Neural crest cell (in vitro differentiated cells): ENCODE measurements around the gene ATRX. TPM values are rescaled to one million over a fixed set of nuclear protein-coding genes. Genes with fewer than 3 reads are reported as not detected.

Experiments used
- DNase-seq: peaks from one replicate; pipeline ENCODE4 v3.0.0; 2021; ENCODE audit warnings: low read depth, mixed read lengths, low spot score
- H3K27ac Mint-ChIP-seq: one replicate; pipeline ENCODE4 v1.8.0; 2021; ENCODE audit warnings: mild to moderate bottlenecking, mixed read lengths; ENCODE audit not compliant: unreplicated experiment
- H3K27me3 Mint-ChIP-seq: 2 replicates; pipeline ENCODE4 v1.8.0; 2021; ENCODE audit warnings: low read depth, mild to moderate bottlenecking, mixed read lengths
- H3K36me3 Mint-ChIP-seq: 2 replicates; pipeline ENCODE4 v1.8.0; 2021; ENCODE audit warnings: low read depth, mild to moderate bottlenecking, mixed read lengths
- H3K4me1 Mint-ChIP-seq: 2 replicates; pipeline ENCODE4 v1.8.0; 2021; ENCODE audit warnings: mixed read lengths
- H3K4me3 Mint-ChIP-seq: one replicate; pipeline ENCODE4 v1.8.0; 2021; ENCODE audit warnings: mild to moderate bottlenecking, mixed read lengths
- H3K9me3 Mint-ChIP-seq: 2 replicates; pipeline ENCODE4 v1.8.0; 2021; ENCODE audit warnings: mixed read lengths
- total RNA-seq: library from RNA; stranded (reverse); gene quantifications from 2 replicates; pipeline ENCODE4 v1.2.1, GENCODE V29; 2021
- TF ChIP-seq, protein P1 (sequence below): fragments of 200-600 bp; sonication (generic); conservative IDR thresholded peaks from 2 replicates; pipeline ENCODE4 v1.5.0; 2021; ENCODE audit warnings: antibody characterized with exemption, mild to moderate bottlenecking

Gene ATRX
- total RNA-seq, 1 donor from 2014 or later: 110 TPM

DNA sequence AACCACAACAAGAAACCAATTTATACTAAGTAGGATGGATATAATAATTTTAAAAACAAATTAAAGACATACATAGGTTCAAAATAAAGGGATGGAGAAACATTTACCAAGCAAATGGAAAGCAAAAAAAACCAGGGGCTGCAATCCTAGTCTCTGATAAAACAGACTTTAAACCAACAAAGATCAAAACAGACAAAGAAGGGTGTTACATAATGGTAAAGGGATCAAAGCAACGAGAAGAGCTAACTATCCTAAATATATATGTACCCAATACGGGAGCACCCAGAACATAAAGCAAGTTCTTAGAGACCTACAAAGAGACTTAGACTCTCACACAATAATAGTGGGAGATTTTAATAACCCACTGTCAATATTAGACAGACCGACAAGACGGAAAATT, 66.6 kb downstream of the ATRX start:
- Mint-ChIP-seq H3K4me3 (no peak overlapping the region), H3K4me1 (no peaks in the 10 kb centered on the region), H3K9me3 (peaks cover 23% of the 10 kb centered on the region), H3K27ac (no peak overlapping the region), H3K27me3 (no peaks in the 10 kb centered on the region), H3K36me3 (peaks cover 36% of the 10 kb centered on the region)
- no peak for DNase-seq
- TF ChIP-seq, protein P1, sequence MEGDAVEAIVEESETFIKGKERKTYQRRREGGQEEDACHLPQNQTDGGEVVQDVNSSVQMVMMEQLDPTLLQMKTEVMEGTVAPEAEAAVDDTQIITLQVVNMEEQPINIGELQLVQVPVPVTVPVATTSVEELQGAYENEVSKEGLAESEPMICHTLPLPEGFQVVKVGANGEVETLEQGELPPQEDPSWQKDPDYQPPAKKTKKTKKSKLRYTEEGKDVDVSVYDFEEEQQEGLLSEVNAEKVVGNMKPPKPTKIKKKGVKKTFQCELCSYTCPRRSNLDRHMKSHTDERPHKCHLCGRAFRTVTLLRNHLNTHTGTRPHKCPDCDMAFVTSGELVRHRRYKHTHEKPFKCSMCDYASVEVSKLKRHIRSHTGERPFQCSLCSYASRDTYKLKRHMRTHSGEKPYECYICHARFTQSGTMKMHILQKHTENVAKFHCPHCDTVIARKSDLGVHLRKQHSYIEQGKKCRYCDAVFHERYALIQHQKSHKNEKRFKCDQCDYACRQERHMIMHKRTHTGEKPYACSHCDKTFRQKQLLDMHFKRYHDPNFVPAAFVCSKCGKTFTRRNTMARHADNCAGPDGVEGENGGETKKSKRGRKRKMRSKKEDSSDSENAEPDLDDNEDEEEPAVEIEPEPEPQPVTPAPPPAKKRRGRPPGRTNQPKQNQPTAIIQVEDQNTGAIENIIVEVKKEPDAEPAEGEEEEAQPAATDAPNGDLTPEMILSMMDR: no peak

DNA sequence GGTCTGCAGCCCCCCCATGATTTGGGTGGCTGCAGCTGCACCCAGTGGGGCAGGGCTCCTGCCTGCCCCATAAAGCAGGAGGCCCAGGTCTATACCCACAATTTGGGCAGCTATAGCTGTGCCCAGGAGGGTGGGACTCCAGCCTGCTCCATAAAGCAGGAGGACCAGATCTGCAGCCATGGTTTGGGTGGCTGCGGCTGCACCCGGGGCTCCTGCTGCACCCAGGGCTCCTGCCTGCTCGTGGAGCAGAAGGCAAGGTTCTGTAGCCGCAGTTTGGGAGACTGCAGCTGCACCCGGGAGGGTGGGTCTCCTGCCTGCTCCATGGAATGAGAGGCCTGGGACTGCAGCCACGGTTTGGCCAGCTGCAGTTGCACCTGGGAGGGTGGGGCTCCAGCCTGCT, 81.1 kb downstream of the ATRX start:
- Mint-ChIP-seq H3K9me3 (no peaks in the 10 kb centered on the region), H3K27me3 (no peaks in the 10 kb centered on the region), H3K4me1 (no peaks in the 10 kb centered on the region), H3K27ac (no peak overlapping the region), H3K4me3 (no peak overlapping the region), H3K36me3 (peaks cover 6% of the 10 kb centered on the region)
- TF ChIP-seq, protein P1: no peak
- no peak for DNase-seq

DNA sequence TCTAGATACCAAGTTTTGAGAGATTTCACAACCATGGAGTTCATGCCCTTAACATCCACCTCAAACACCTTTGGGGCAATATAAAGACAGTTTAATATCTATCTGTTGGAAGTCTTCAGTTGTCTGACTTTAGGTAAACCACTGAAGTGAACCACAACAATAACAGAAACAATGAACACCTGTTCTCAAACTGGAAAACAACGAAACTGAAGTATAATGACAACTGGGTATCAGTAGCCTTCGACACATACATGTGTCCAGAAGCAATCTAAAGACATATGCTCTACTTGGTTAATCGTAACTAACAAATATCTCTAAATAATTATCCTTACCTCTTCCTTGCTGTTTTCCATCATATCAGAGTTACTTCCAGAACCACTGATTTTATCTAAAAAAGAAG, 87.8 kb downstream of the ATRX start:
- H3K9me3 Mint-ChIP-seq: no peaks in the 10 kb centered on the region
- DNase-seq: no peak
- no peaks in the 10 kb centered on the region for H3K4me1 Mint-ChIP-seq
- H3K36me3 Mint-ChIP-seq: peaks cover 2% of the 10 kb centered on the region
- no peak overlapping the region for H3K27ac Mint-ChIP-seq
- no peak overlapping the region for H3K4me3 Mint-ChIP-seq
- H3K27me3 Mint-ChIP-seq: no peaks in the 10 kb centered on the region
- TF ChIP-seq, protein P1: no peak

DNA sequence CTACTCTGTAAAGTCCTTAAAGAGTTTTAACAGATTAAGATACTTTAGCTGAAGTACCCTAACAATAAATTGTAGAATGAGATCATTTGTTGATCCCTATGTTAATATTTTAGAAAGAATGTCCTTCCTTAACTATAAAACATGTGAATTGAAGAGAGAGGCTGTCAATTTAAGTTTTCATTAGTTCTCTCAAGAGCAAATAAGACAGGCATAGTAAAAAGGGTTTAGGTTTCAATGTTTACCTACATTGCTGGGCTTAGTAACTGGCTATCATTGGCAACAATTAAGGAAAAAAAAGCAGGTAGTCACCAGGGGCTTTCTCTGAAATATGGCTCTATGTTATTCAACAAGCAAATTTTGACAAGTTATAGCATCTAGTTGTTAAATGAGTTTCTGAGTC, 91.5 kb downstream of the ATRX start:
- Mint-ChIP-seq H3K27me3 (no peaks in the 10 kb centered on the region), H3K4me1 (no peaks in the 10 kb centered on the region), H3K27ac (no peak overlapping the region), H3K4me3 (no peak overlapping the region), H3K36me3 (peaks cover 4% of the 10 kb centered on the region), H3K9me3 (no peaks in the 10 kb centered on the region)
- DNase-seq: no peak
- TF ChIP-seq, protein P1: no peak

DNA sequence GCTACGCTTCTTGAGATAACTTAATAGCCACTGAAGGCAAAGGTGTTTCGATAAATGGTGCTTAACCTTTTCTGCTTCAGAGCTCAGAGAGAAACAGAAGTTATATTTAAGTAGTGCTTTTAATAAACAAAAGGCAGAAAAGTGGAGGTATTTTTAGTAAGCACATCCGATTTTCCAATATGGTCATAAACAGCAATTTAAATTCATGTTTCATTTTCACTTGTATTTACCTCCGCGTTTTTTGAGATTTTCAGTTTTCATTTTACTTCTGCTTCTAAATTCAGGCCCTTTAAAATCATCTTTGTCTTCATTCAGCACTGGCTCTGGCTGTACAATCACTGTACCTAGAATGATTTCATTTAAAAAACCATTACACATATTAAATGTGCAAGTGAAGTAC, 92.4 kb downstream of the ATRX start:
- H3K36me3 Mint-ChIP-seq: peaks cover 4% of the 10 kb centered on the region
- no peak overlapping the region for H3K27ac Mint-ChIP-seq
- H3K27me3 Mint-ChIP-seq: no peaks in the 10 kb centered on the region
- DNase-seq: no peak
- H3K4me1 Mint-ChIP-seq: no peaks in the 10 kb centered on the region
- TF ChIP-seq, protein P1: no peak
- H3K9me3 Mint-ChIP-seq: peaks cover 2% of the 10 kb centered on the region
- H3K4me3 Mint-ChIP-seq: no peak overlapping the region

DNA sequence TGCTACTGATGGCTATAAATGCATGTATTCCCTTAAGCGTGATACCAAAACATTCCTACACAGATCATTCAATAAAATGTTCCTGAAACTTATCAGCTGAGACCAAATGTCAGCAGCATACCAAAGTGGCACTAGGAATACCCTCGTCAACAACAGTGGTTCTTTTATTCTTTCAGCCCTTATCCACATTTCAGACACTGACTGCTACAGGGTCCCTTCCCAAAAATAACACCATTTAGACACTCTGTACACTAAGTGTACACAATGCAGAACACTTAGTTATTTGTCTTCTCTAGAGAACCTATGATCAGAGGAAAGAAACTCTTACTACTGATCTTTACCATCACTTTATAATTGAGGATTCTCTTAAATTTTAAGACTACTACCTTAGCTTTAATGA, 94.1 kb downstream of the ATRX start:
- no peaks in the 10 kb centered on the region for H3K27me3 Mint-ChIP-seq
- DNase-seq: no peak
- no peak overlapping the region for H3K27ac Mint-ChIP-seq
- H3K36me3 Mint-ChIP-seq: peaks cover 8% of the 10 kb centered on the region
- H3K4me1 Mint-ChIP-seq: no peaks in the 10 kb centered on the region
- TF ChIP-seq, protein P1: no peak
- H3K4me3 Mint-ChIP-seq: no peak overlapping the region
- peaks cover 6% of the 10 kb centered on the region for H3K9me3 Mint-ChIP-seq
